OCI-LY7 (cell line): ENCODE data around the gene FRMPD3. TPM values are rescaled to one million over a fixed set of nuclear protein-coding genes. Genes with fewer than 3 reads are reported as not detected.
A peak's percentile ranks its signal among the peaks of the same experiment; 100 is the strongest.

Experiments
- BruUV-seq: library from RNA; stranded (reverse); fragments of 400-500 nt; replicated peaks from 2 replicates; lab custom pipeline; 2021; lab: Mats Ljungman, UMichigan
- CTCF ChIA-PET: fragments of 300-600 bp; sonication (Branson Sonifier 250); formaldehyde crosslinking; loops from one replicate; lab custom pipeline; 2022; ENCODE audit warnings: antibody characterized with exemption; ENCODE audit not compliant: unreplicated experiment; lab: Charles Lee
- POLR2A ChIA-PET: fragments of 300-600 bp; sonication (Branson Sonifier 250); formaldehyde crosslinking; loops from one replicate; lab custom pipeline; 2022; ENCODE audit warnings: antibody characterized with exemption; lab: Charles Lee
- DNase-seq: peaks from one replicate; pipeline ENCODE4 v3.0.0-alpha.2; 2015; ENCODE audit warnings: low spot score
- H2AFZ ChIP-seq: fragments of 200-600 bp; sonication (generic), shearing (Covaris generic); 2 replicates; pipeline ENCODE4 v1.6.1; 2014; ENCODE audit warnings: mild to moderate bottlenecking, antibody characterized with exemption, low read length, moderate library complexity
- H3K27ac ChIP-seq: fragments of 200-600 bp; sonication (generic); 2 replicates; pipeline ENCODE4 v1.5.1; 2014; ENCODE audit warnings: mixed run types, low read depth, mild to moderate bottlenecking, moderate library complexity, low read length, inconsistent platforms; ENCODE audit not compliant: poor library complexity, severe bottlenecking
- H3K36me3 ChIP-seq: fragments of 200-600 bp; sonication (generic); 2 replicates; pipeline ENCODE4 v1.6.1; 2014; ENCODE audit warnings: mild to moderate bottlenecking, antibody characterized with exemption, low read length, moderate library complexity, mixed read lengths; ENCODE audit not compliant: insufficient read depth
- H3K4me1 ChIP-seq: fragments of 200-600 bp; sonication (generic); 2 replicates; pipeline ENCODE4 v1.5.1; 2014; ENCODE audit warnings: mild to moderate bottlenecking, low read length; ENCODE audit not compliant: insufficient read depth, poor library complexity, severe bottlenecking
- H3K4me2 ChIP-seq: fragments of 200-600 bp; sonication (generic); 2 replicates; pipeline ENCODE4 v1.6.1; 2014; ENCODE audit warnings: mild to moderate bottlenecking, low read length
- H3K4me3 ChIP-seq: fragments of 200-600 bp; sonication (generic); 2 replicates; pipeline ENCODE4 v1.5.1; 2014; ENCODE audit warnings: mild to moderate bottlenecking, low read depth, low read length; ENCODE audit not compliant: poor library complexity, severe bottlenecking
- H3K79me2 ChIP-seq: fragments of 200-600 bp; sonication (generic); 2 replicates; pipeline ENCODE4 v1.6.1; 2016; ENCODE audit warnings: low read depth, mild to moderate bottlenecking, low read length, moderate library complexity, mixed read lengths; ENCODE audit not compliant: insufficient read depth
- H3K9me2 ChIP-seq: fragments of 200-600 bp; sonication (generic); 2 replicates; pipeline ENCODE4 v1.6.1; 2016; ENCODE audit warnings: mild to moderate bottlenecking, low read length, mixed read lengths; ENCODE audit not compliant: insufficient read depth
- H3K9me3 ChIP-seq: fragments of 200-600 bp; sonication (generic); 2 replicates; pipeline ENCODE4 v1.6.1; 2014; ENCODE audit warnings: mild to moderate bottlenecking, mixed run types, low read length, mixed read lengths
- H4K20me1 ChIP-seq: fragments of 200-600 bp; sonication (generic); 2 replicates; pipeline ENCODE4 v1.6.1; 2014; ENCODE audit warnings: mild to moderate bottlenecking, antibody characterized with exemption, low read length, moderate library complexity, mixed read lengths; ENCODE audit not compliant: insufficient read depth
- CTCF ChIP-seq: fragments of 200-600 bp; sonication (generic); conservative IDR thresholded peaks from 2 replicates; pipeline ENCODE4 v1.5.1; 2014; ENCODE audit warnings: mild to moderate bottlenecking, antibody characterized with exemption, low read length, moderate library complexity, mixed read lengths
- EZH2phosphoT487 ChIP-seq: fragments of 200-600 bp; sonication (generic); IDR thresholded peaks from 2 replicates; pipeline ENCODE4 v1.6.1; 2018; ENCODE audit warnings: low read depth, borderline replicate concordance, mild to moderate bottlenecking, mixed run types, antibody characterized with exemption, low read length, moderate library complexity, mixed read lengths
- intact Hi-C: fragments of 100-400 bp; cut with micrococcal nuclease; formaldehyde crosslinking; loops from one replicate; pipeline ENCODE4 v1.10.0; 2022; ENCODE audit not compliant: unreplicated experiment
- total RNA-seq, 2 experiments: library from RNA; depleted of rRNA in 1 of 2; stranded (reverse); fragments of >200 nt in 1 of 2; shearing (Covaris generic) in 1 of 2; gene quantifications; 2 replicates each; pipeline ENCODE4 v1.2.3, GENCODE V29; 2014 to 2022

Gene FRMPD3
- total RNA-seq, 2 experiments from 2014 or later = 6.5 to 12.3 TPM

- ChIA-PET CTCF (interaction anchor here (1.6 kb wide), 1 partner anchor 9 kb away, joined by 7 read pairs; no protein-coding TSS in a partner anchor), POLR2A (interaction anchor here (0.9 to 2.7 kb wide), 6 partner anchors 9 to 180 kb away, joined by 3 to 10 read pairs (median 5); partner anchors contain the start of gene PRPS1)
- peak overlapping the region; percentile 11; the same call in 1 of the 2 replicates for H2AFZ ChIP-seq
- peak overlapping the region; percentile 86 for H3K27ac ChIP-seq
- no TSS peak for BruUV-seq
- TF ChIP-seq EZH2phosphoT487 (no peak), CTCF (no peak)
- H3K9me2 ChIP-seq = no peaks in the 10 kb centered on the region
- no peaks in the 10 kb centered on the region for H4K20me1 ChIP-seq
- no peaks in the 10 kb centered on the region for H3K36me3 ChIP-seq
- peaks cover 24% of the 10 kb centered on the region for H3K79me2 ChIP-seq
- H3K4me3 ChIP-seq = peak overlapping the region; percentile 73
- H3K4me1 ChIP-seq = peaks cover 71% of the 10 kb centered on the region
- H3K9me3 ChIP-seq = no peaks in the 10 kb centered on the region
- DNase-seq = no peak
- H3K4me2 ChIP-seq = peak overlapping the region; percentile 77
- intact Hi-C loops = loop anchor here (2.0 to 10.0 kb wide), 2 partner anchors 224 to 454 kb away; no protein-coding TSS in a partner anchor
Observed at GRCh38 chrX:107448625-107448997, 841 bp upstream of the FRMPD3 start.

- TF ChIP-seq CTCF (peak; percentile 75), EZH2phosphoT487 (no peak)
- H3K4me1 ChIP-seq = peaks cover 72% of the 10 kb centered on the region
- peak; percentile 84 for DNase-seq
- H3K9me2 ChIP-seq = no peaks in the 10 kb centered on the region
- H3K27ac ChIP-seq = peak overlapping the region; percentile 86
- H4K20me1 ChIP-seq = no peaks in the 10 kb centered on the region
- H2AFZ ChIP-seq = peak overlapping the region; percentile 12; the same call in 1 of the 2 replicates
- ChIA-PET CTCF (interaction anchor here (0.6 to 2.0 kb wide), 6 partner anchors 11 to 127 kb away, joined by 3 to 11 read pairs (median 4); no protein-coding TSS in a partner anchor), POLR2A (interaction anchor here (0.9 to 5.7 kb wide), 8 partner anchors 8 to 332 kb away, joined by 3 to 42 read pairs (median 4); partner anchors contain the start of genes PRPS1 and RBM41)
- peaks cover 46% of the 10 kb centered on the region for H3K79me2 ChIP-seq
- no peaks in the 10 kb centered on the region for H3K9me3 ChIP-seq
- H3K36me3 ChIP-seq = no peaks in the 10 kb centered on the region
- H3K4me2 ChIP-seq = peak overlapping the region; percentile 77
- H3K4me3 ChIP-seq = peak overlapping the region; percentile 73
- BruUV-seq = no TSS peak
- intact Hi-C loops = loop anchor here (2.0 to 5.0 kb wide), 2 partner anchors 20 to 91 kb away; no protein-coding TSS in a partner anchor
Observed at GRCh38 chrX:107450823-107451509, 1.5 kb downstream of the FRMPD3 start.
